Testis (tissue), 2 donors: ENCODE measurements around the gene PAXIP1.

Source experiments
- CTCF ChIP-seq, 3 experiments: fragments of 450-650 bp in 2 of 3; fragments of 200-600 bp in 1 of 3; sonication (generic) in 1 of 3; IDR thresholded peaks; one replicate each; pipeline ENCODE4 v1.5.1; 2016 to 2019; ENCODE audit warnings: antibody characterized with exemption in 3 of 3, mild to moderate bottlenecking in 2 of 3, moderate library complexity in 1 of 3
- POLR2A ChIP-seq: fragments of 450-650 bp; IDR thresholded peaks from one replicate; pipeline ENCODE4 v1.6.1; 2017; ENCODE audit warnings: antibody characterized with exemption, mild to moderate bottlenecking, moderate library complexity

GRCh38 chr7:154956427-154956826 lies 46.5 kb downstream of the PAXIP1 start:
- no peak for TF ChIP-seq CTCF (IDR thresholded peaks at IDR 0.05)
- no peak for TF ChIP-seq POLR2A
